ENCODE measurements around the gene JUN. TPM values are rescaled to one million over a fixed set of nuclear protein-coding genes. Genes with fewer than 3 reads are reported as not detected.

JUN gene
- polyA plus RNA-seq, 1 donor from 2014 or later: 124 TPM

- Histone ChIP-seq H3K4me3 (ENCODE audit: low read length) (no peak overlapping the region), H3K36me3 (ENCODE audit: insufficient read depth, low read length) (no peaks in the 10 kb centered on the region), H3F3A (ENCODE audit: insufficient read depth, low read length, poor library complexity, severe bottlenecking) (no peaks in the 10 kb centered on the region), H3K9me2 (ENCODE audit: insufficient read depth, low read length) (no peaks in the 10 kb centered on the region), H3K4me2 (ENCODE audit: low read length) (no peak overlapping the region), H2AFZ (ENCODE audit: low read depth, low read length) (no peak overlapping the region), H3K27ac (ENCODE audit: low read length) (no peak overlapping the region), H3K9me3 (ENCODE audit: low read length) (no peaks in the 10 kb centered on the region), H3K27me3 (ENCODE audit: insufficient read depth, low read depth, low read length) (no peaks in the 10 kb centered on the region), H3K79me2 (replicated peaks; ENCODE audit: insufficient read depth, low read length) (no peaks in the 10 kb centered on the region), H3K9ac (ENCODE audit: low read length) (no peak overlapping the region), H4K20me1 (ENCODE audit: insufficient read depth) (no peaks in the 10 kb centered on the region)
- TF ChIP-seq RAD21 (conservative IDR thresholded peaks at IDR 0.05) (no peak), POLR2AphosphoS5 (IDR thresholded peaks at IDR 0.05) (no peak), CTCF (IDR thresholded peaks at IDR 0.05; ENCODE audit: poor library complexity, severe bottlenecking) (no peak), MXI1 (conservative IDR thresholded peaks at IDR 0.05; ENCODE audit: poor library complexity, severe bottlenecking) (no peak), SMC3 (conservative IDR thresholded peaks at IDR 0.05; ENCODE audit: poor library complexity) (no peak), REST (IDR thresholded peaks at IDR 0.05; ENCODE audit: borderline replicate concordance) (no peak), TAF1 (IDR thresholded peaks at IDR 0.05; ENCODE audit: low read depth) (no peak), EP300 (conservative IDR thresholded peaks at IDR 0.05; ENCODE audit: poor library complexity, severe bottlenecking) (no peak), EZH2 (IDR thresholded peaks at IDR 0.05; ENCODE audit: borderline replicate concordance, insufficient read depth, low read length, poor library complexity, severe bottlenecking) (no peak)
These were observed 21.2 kb upstream of the JUN start for GRCh38 chr1:58804853-58805565.

- H3K36me3 ChIP-seq (ENCODE audit: insufficient read depth, low read length): no peaks in the 10 kb centered on the region
- H2AFZ ChIP-seq (ENCODE audit: low read depth, low read length): no peak overlapping the region
- H3K4me2 ChIP-seq (ENCODE audit: low read length): no peak overlapping the region
- TF ChIP-seq CTCF (IDR thresholded peaks at IDR 0.05; ENCODE audit: poor library complexity, severe bottlenecking) (no peak), TAF1 (IDR thresholded peaks at IDR 0.05; ENCODE audit: low read depth) (no peak), EP300 (conservative IDR thresholded peaks at IDR 0.05; ENCODE audit: poor library complexity, severe bottlenecking) (no peak), MXI1 (conservative IDR thresholded peaks at IDR 0.05; ENCODE audit: poor library complexity, severe bottlenecking) (no peak), SMC3 (conservative IDR thresholded peaks at IDR 0.05; ENCODE audit: poor library complexity) (no peak), POLR2AphosphoS5 (IDR thresholded peaks at IDR 0.05) (no peak), REST (IDR thresholded peaks at IDR 0.05; ENCODE audit: borderline replicate concordance) (no peak), RAD21 (conservative IDR thresholded peaks at IDR 0.05) (no peak), EZH2 (IDR thresholded peaks at IDR 0.05; ENCODE audit: borderline replicate concordance, insufficient read depth, low read length, poor library complexity, severe bottlenecking) (no peak)
- no peak overlapping the region for H3K27ac ChIP-seq (ENCODE audit: low read length)
- H3K9me3 ChIP-seq (ENCODE audit: low read length): no peaks in the 10 kb centered on the region
- no peaks in the 10 kb centered on the region for H3K27me3 ChIP-seq (ENCODE audit: insufficient read depth, low read depth, low read length)
- no peaks in the 10 kb centered on the region for H4K20me1 ChIP-seq (ENCODE audit: insufficient read depth)
- no peaks in the 10 kb centered on the region for H3F3A ChIP-seq (ENCODE audit: insufficient read depth, low read length, poor library complexity, severe bottlenecking)
- no peak overlapping the region for H3K9ac ChIP-seq (ENCODE audit: low read length)
- no peak overlapping the region for H3K4me3 ChIP-seq (ENCODE audit: low read length)
- no peaks in the 10 kb centered on the region for H3K79me2 ChIP-seq (replicated peaks; ENCODE audit: insufficient read depth, low read length)
- no peaks in the 10 kb centered on the region for H3K9me2 ChIP-seq (ENCODE audit: insufficient read depth, low read length)
These were observed 20.0 kb upstream of the JUN start for GRCh38 chr1:58803858-58804257.

Data from neural cell (in vitro differentiated cells).